ENCODE data around the gene CAMK1D.

DNA sequence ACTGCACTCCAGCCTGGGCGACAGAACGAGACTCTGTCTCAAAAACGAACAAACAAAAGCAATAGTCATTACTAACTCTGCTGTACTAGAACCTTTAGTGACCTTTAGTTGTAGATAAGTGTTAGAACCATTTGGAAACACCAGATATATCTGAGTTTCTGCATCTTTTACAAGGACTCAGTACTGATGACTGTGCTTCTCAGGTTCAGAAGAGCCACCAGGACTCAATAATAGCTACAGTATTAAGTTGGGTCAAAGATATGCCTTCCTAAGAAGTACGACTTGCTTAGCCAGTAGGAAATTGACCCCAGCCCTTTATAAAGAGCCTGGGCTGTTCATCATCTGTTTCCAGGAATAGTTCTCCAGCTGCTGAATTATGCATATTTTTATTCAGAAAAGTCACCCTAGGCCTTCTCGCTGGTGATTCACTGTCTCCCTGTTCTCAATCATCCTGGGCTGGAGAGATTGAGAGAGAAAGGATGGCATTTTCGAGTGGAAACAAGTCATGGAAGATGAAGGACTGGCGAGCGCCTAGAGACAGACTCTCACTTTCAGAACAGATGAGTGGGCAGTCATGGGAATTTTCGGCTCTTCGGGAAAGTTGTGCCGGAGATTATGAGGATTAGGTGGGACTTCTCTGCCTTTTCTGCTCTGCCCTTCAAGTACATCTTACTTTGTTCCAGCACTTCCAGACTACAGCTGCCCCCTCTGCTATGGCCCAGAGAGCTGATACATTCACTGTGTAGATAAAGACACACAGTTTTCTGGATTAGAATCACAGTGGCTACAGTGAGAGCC lies 336.1 kb downstream of the CAMK1D start:
- TF ChIP-seq, protein P1, sequence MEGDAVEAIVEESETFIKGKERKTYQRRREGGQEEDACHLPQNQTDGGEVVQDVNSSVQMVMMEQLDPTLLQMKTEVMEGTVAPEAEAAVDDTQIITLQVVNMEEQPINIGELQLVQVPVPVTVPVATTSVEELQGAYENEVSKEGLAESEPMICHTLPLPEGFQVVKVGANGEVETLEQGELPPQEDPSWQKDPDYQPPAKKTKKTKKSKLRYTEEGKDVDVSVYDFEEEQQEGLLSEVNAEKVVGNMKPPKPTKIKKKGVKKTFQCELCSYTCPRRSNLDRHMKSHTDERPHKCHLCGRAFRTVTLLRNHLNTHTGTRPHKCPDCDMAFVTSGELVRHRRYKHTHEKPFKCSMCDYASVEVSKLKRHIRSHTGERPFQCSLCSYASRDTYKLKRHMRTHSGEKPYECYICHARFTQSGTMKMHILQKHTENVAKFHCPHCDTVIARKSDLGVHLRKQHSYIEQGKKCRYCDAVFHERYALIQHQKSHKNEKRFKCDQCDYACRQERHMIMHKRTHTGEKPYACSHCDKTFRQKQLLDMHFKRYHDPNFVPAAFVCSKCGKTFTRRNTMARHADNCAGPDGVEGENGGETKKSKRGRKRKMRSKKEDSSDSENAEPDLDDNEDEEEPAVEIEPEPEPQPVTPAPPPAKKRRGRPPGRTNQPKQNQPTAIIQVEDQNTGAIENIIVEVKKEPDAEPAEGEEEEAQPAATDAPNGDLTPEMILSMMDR (conservative IDR thresholded peaks at IDR 0.05 in 1 of 2, IDR thresholded peaks at IDR 0.05 in 1 of 2; ENCODE audit: extremely low read depth in 1 of 2, insufficient read depth in 1 of 2, low read depth in 1 of 2, low read length in 2 of 2) = no peak
- no peak for TF ChIP-seq EZH2 (IDR thresholded peaks at IDR 0.05; ENCODE audit: borderline replicate concordance, low read length)
